ENCODE measurements around the gene MAPK14. TPM values are rescaled to one million over a fixed set of nuclear protein-coding genes. Genes with fewer than 3 reads are reported as not detected.

MAPK14 gene
- total and polyA plus RNA-seq, 9 of the 15 experiments (the other 6 are each of a cell fraction or from before 2014, with no cell fraction given) = 8.8 to 62.7 (median 35.5) TPM

GRCh38 chr6:36027501-36028087 is at the start of gene MAPK14 (continued):
- no peak for TF ChIP-seq GTF2F1 (IDR thresholded peaks at IDR 0.05; ENCODE audit: low read depth, low read length)
- TF ChIP-seq REST (IDR thresholded peaks at IDR 0.05; ENCODE audit: borderline replicate concordance) = peak; percentile 93; the same call in 1 of the 2 replicates
- TF ChIP-seq REST (CRISPR knock-in tag; IDR thresholded peaks at IDR 0.05; ENCODE audit: low read depth) = peak; percentile 76; the same call in 1 of the 2 replicates
- TF ChIP-seq MYC (IDR thresholded peaks at IDR 0.05; ENCODE audit: low read depth, low read length) = peak; percentile 42
- no peak for TF ChIP-seq MYC (CRISPR knock-in tag; IDR thresholded peaks at IDR 0.05; ENCODE audit: borderline replicate concordance, low read depth)
- no peak for TF ChIP-seq SMARCA5 (IDR thresholded peaks at IDR 0.05)
- no peak for TF ChIP-seq SMARCE1 (IDR thresholded peaks at IDR 0.05)
- TF ChIP-seq JUNB (CRISPR knock-in tag; conservative IDR thresholded peaks at IDR 0.05) = no peak
- peak; percentile 93 for TF ChIP-seq NEUROD1 (IDR thresholded peaks at IDR 0.05; ENCODE audit: borderline replicate concordance, low read depth, low read length, partially characterized antibody)
- TF ChIP-seq FOSL1 (tag; conservative IDR thresholded peaks at IDR 0.05) = no peak; the same call in 1 of the 2 replicates
- peak; percentile 50; the same call in 1 of the 2 replicates for TF ChIP-seq GATAD2A (IDR thresholded peaks at IDR 0.05)
- peak; percentile 23; the same call in 1 of the 2 replicates for TF ChIP-seq ZNF24 (IDR thresholded peaks at IDR 0.05)
- TF ChIP-seq TRIM28 (IDR thresholded peaks at IDR 0.05) = no peak; the same call in 1 of the 2 replicates
- TF ChIP-seq ZBTB2 (IDR thresholded peaks at IDR 0.05) = no peak
- peak; percentile 90 for TF ChIP-seq THAP12 (CRISPR knock-in tag; IDR thresholded peaks at IDR 0.05)
- no peak for TF ChIP-seq NFXL1 (CRISPR knock-in tag; IDR thresholded peaks at IDR 0.05)
- TF ChIP-seq SRSF1 (IDR thresholded peaks at IDR 0.05; ENCODE audit: low read depth, low read length) = 0 out of 2 replicates have a peak, but pooled peaks have one; percentile 4
- peak; percentile 47; the same call in 1 of the 2 replicates for TF ChIP-seq TCF3 (CRISPR knock-in tag; IDR thresholded peaks at IDR 0.05)
- TF ChIP-seq FUS (optimal IDR thresholded peaks at IDR 0.05; ENCODE audit: low read depth, low read length) = peak; percentile 42
